ENCODE measurements around the gene PHKG2.
A peak's percentile ranks its signal among the peaks of the same experiment; 100 is the strongest.
"Not testable (repeated sequence)": the region's sequence is repeated elsewhere in the genome, so short reads cannot be mapped to it uniquely, and the experiment has no call there.

PHKG2 gene, protein sequence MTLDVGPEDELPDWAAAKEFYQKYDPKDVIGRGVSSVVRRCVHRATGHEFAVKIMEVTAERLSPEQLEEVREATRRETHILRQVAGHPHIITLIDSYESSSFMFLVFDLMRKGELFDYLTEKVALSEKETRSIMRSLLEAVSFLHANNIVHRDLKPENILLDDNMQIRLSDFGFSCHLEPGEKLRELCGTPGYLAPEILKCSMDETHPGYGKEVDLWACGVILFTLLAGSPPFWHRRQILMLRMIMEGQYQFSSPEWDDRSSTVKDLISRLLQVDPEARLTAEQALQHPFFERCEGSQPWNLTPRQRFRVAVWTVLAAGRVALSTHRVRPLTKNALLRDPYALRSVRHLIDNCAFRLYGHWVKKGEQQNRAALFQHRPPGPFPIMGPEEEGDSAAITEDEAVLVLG

GRCh38 chr16:30747799-30748633, at the start of gene PHKG2:
PHKG2 (plus strand) TSS chr16:30748425; CDS start chr16:30748821, 396 bp downstream.
- DNase-seq = peak; percentile 98

GRCh38 chr16:30698816-30699614, 49.2 kb upstream of the PHKG2 start, which contains the start of gene SRCAP:
SRCAP (plus strand) TSS chr16:30699171; CDS start chr16:30700825, 1,654 bp downstream.
- DNase-seq = peak; percentile 88

DNA sequence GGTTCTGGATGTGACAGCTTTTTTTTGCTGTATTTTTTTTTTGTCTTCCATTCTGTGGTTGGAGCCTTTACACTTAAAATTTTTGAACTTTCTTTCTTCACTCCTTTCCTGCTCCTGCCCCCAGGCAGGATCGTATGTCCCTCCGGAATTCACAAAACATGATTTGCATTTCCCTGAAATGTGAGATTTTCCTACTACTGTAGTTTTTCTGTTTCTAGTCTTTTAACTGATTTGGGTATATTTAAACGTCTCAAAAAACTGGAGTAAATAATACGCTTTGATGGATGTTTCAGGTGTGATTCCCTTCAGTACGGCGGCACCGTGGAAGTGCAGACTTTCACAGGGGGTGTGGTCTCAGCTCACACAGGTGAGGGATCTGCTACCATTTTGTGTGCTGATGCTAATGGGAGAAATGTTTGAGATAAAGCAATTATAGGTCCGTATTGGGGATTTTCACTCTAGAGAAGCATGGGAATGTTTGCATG, 48.6 kb upstream of the PHKG2 start:
- no peak for DNase-seq

- DNase-seq = no peak
Observed at GRCh38 chr16:30700491-30700890, 47.7 kb upstream of the PHKG2 start.

DNA sequence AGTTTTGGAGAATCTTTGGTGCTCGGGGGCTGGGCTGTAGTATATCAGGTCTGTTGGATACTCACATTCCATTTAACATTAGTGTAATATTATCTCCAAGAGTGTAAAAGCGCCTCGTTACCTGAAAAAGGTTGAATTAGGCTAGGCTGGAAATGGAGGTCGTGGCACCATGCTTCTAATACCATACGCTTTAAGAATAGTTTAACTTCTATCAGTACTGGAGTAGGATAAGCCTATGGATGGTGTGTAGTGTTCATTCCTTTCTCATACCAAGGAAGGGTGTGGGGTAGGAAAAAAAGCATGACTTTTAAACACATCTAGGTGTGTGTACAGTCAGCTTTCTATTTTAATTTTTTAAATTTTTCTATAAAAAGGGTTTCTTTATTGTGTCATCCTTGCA, 47.3 kb upstream of the PHKG2 start:
- DNase-seq = no peak

DNA sequence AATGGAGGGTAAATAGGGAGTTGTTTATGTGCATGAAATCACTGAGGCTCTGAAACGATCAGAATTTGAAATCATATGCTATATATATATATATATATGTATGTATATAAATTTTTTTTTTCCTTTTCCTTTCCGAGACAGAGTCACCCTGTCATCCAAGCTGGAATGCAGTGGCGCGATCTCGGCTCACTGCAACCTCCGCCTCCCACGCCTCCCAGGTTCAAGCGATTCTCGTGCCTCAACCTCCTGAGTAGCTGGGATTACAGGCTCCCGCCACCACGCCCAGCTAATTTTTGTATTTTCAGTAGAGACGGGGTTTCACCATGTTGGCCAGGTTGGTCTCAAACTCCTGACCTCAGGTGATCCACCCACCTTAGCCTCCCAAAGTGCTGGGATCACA, 45.2 kb upstream of the PHKG2 start:
- not testable (repeated sequence) for DNase-seq

GRCh38 chr16:30703971-30704370, 44.3 kb upstream of the PHKG2 start:
- DNase-seq = no peak

GRCh38 chr16:30706046-30706445, 42.2 kb upstream of the PHKG2 start:
- DNase-seq = no peak

- no peak for DNase-seq
Observed at GRCh38 chr16:30710971-30711370, 37.3 kb upstream of the PHKG2 start.

DNA sequence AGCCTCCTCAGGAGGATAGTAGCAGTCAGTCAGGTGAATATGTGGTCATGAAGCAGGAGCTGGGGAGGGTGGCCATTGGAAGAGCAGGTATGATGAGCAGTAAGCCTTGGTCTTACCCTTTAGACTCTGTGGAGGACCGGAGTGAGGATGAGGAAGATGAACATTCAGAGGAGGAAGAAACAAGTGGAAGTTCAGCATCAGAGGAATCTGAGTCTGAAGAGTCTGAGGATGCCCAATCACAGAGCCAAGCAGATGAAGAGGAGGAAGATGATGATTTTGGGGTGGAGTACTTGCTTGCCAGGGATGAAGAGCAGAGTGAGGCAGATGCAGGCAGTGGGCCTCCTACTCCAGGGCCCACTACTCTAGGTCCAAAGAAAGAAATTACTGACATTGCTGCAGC, 36.5 kb upstream of the PHKG2 start:
- no peak for DNase-seq

DNA sequence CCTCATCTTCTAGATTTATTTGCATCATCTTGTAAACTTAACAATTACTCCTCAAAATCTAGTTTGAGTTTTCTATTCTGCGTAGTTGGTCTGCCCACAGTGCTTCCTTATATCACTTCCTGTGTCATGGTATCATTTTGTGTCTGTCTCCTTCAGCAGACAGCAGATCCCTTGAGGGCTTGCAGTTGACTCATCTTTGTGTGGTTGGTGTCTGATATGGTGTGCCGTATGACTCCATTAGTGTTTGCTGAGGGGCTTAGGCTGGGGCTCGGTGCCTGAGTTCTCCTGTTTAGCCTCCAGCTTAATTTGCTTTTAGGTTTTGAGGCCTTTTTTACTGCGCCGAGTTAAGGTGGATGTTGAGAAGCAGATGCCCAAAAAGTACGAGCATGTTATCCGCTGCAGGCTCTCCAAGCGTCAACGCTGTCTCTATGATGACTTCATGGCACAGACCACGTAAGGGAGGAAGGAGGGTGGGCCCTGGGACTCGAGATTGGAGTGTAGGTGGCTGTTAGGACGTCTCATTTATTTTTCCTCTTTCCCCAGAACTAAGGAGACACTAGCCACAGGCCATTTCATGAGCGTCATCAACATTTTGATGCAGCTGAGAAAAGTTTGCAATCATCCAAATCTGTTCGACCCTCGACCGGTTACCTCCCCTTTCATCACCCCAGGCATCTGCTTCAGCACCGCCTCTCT, 32.3 kb upstream of the PHKG2 start:
- DNase-seq = peak; percentile 57

DNA sequence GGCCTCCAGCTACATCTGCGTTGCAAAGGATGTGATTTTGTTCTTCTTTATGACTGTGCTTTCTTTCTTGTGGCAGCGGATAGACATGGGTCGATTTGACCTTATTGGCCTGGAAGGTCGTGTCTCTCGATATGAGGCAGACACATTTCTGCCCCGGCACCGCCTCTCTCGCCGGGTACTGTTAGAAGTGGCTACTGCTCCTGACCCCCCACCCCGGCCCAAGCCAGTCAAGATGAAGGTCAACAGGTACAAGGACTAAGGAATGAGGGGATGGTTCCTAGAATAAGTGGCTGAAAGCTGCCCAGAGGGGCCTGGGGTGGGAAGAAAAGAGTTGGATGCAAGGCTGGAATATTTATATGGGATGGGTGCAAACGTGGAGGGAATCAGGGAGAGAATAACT, 28.1 kb upstream of the PHKG2 start:
- DNase-seq = no peak

DNA sequence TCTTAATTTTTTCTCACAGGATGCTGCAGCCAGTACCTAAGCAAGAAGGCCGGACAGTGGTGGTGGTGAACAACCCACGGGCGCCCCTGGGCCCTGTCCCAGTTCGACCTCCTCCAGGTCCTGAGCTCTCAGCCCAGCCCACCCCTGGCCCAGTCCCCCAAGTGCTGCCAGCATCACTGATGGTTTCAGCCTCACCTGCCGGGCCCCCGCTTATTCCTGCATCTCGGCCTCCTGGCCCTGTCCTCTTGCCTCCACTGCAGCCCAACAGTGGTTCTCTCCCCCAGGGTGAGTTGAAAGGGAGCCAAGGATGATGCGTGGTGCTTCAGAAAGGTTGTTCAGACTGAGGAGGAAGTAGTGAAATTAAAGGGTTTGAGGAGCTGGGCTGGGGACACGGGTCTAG, 27.5 kb upstream of the PHKG2 start:
- DNase-seq = no peak

GRCh38 chr16:30721167-30721566, 27.1 kb upstream of the PHKG2 start:
- DNase-seq = no peak

GRCh38 chr16:30721606-30722005, 26.6 kb upstream of the PHKG2 start:
- no peak for DNase-seq

DNA sequence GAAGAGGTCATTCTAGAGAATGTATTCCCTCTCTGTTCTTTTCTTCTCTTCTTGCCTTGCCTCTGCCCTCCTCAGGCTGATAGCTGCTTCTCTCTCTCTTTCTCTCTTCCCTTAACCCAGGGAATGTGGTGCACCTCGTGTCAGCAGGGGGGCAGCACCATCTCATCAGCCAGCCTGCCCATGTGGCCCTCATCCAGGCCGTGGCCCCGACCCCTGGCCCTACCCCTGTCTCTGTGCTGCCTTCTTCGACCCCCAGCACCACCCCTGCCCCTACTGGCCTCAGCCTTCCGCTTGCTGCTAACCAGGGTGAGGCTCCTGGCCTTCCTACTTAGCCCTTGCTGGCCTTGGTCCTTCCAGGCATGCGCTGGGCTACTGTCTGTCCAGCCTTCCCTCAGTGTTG, 25.8 kb upstream of the PHKG2 start:
- no peak for DNase-seq

GRCh38 chr16:30722916-30723315, 25.3 kb upstream of the PHKG2 start:
- DNase-seq = no peak

DNA sequence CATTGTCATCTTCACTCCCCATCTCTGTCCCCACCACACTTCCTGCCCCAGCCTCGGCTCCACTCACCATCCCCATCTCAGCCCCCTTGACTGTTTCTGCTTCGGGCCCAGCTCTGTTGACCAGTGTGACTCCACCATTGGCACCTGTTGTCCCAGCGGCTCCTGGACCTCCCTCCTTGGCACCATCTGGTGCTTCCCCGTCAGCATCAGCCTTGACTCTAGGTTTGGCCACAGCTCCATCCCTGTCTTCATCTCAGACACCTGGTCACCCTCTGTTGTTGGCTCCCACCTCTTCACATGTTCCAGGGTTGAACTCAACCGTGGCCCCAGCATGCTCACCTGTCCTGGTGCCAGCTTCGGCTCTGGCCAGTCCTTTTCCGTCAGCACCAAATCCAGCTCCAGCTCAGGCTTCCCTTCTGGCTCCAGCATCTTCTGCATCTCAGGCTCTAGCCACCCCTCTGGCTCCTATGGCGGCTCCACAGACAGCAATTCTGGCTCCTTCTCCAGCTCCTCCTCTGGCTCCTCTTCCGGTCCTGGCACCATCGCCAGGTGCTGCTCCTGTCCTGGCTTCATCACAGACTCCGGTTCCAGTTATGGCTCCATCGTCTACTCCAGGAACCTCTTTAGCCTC, 24.4 kb upstream of the PHKG2 start:
- no peak for DNase-seq

- no peak for DNase-seq
Observed at GRCh38 chr16:30724641-30725417, 23.4 kb upstream of the PHKG2 start.

DNA sequence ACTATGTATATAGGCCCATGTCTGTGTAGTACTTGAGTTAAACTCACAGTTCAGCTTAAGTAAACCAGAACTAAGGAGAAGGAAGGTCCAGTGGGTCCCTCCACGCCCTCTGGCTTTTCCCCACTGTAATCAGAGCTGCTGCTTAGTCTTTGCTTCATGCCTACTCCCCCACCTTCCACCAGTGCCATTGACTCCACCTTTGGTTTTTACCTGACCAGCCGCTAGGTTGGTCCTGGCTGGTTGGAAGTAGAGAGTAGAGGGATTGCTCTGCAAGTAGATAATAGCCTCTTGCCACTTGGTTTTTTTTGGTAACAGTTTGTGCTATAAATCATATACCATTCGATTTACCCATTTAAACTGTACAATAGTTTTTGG, 22.8 kb upstream of the PHKG2 start:
- DNase-seq = no peak

DNA sequence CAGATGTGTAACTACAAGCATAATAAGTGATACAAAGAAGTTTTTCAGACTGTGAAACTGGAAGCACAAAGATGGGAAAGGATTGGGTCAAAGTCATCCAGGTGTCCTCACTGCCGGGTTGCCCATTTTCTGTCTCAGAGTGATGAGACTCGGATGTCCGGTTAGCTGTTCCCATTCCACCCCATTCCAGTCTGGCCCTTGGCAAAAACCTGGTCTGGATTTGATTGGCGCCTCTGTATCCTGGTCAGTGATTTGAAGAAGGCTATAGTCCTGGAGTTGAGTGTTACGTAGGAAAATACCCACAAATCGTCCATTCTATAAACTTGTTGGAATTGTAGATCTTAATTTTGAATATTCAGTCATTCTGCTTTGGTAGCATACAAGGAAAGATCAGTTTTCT, 19.9 kb upstream of the PHKG2 start:
- DNase-seq = no peak
